Left kidney (tissue), 8 donors: Measurements from ENCODE around the gene PIGX. TPM values are rescaled to one million over a fixed set of nuclear protein-coding genes. Genes with fewer than 3 reads are reported as not detected.

Source experiments
- DNase-seq: peaks from one replicate; pipeline ENCODE4 v3.0.0-alpha.2; 2013
- long read RNA-seq, 8 donors: transcript quantifications; one replicate each; lab custom pipeline, GENCODE V29; 2026
- polyA plus RNA-seq: library from polyadenylated mRNA; unstranded; fragments of 120-200 nt; gene quantifications from one replicate; pipeline ENCODE4 v1.2.1, GENCODE V29; 2013; ENCODE audit not compliant: insufficient read length

PIGX gene
- 32.5 TPM for polyA plus RNA-seq
- long read RNA-seq, donor 1, transcript PIGX-202 (6 exons, 3,057 nt), result major isoform, 10 of 20 reads
- long read RNA-seq, donor 1, partial matches to known transcripts, result 0 of 20 reads
- long read RNA-seq, donor 1, other reads (novel, unspliced or antisense), result 5 of 20 reads
- long read RNA-seq, donor 2, transcript PIGX-202 (6 exons, 3,057 nt), result major isoform, 19 of 21 reads
- long read RNA-seq, donor 2, partial matches to known transcripts, result 0 of 21 reads
- long read RNA-seq, donor 2, other reads (novel, unspliced or antisense), result 0 of 21 reads
- long read RNA-seq, donor 3, transcript PIGX-202 (6 exons, 3,057 nt), result major isoform, 9 of 11 reads
- long read RNA-seq, donor 3, partial matches to known transcripts, result 0 of 11 reads
- long read RNA-seq, donor 3, other reads (novel, unspliced or antisense), result 0 of 11 reads
- long read RNA-seq, donor 4, partial matches to known transcripts, result 0 of 2 reads
- long read RNA-seq, donor 4, other reads (novel, unspliced or antisense), result 0 of 2 reads
- long read RNA-seq, donor 5, transcript PIGX-202 (6 exons, 3,057 nt), result major isoform, 19 of 24 reads
- long read RNA-seq, donor 5, partial matches to known transcripts, result 0 of 24 reads
- long read RNA-seq, donor 5, other reads (novel, unspliced or antisense), result 0 of 24 reads
- long read RNA-seq, donor 6, transcript PIGX-202 (6 exons, 3,057 nt), result major isoform, 17 of 52 reads
- long read RNA-seq, donor 6, partial matches to known transcripts, result 33 of 52 reads
- long read RNA-seq, donor 6, other reads (novel, unspliced or antisense), result 0 of 52 reads
- long read RNA-seq, donor 7, transcript PIGX-202 (6 exons, 3,057 nt), result major isoform, 10 of 18 reads
- long read RNA-seq, donor 7, partial matches to known transcripts, result 5 of 18 reads
- long read RNA-seq, donor 7, other reads (novel, unspliced or antisense), result 0 of 18 reads
- long read RNA-seq, donor 8, transcript PIGX-202 (6 exons, 3,057 nt), result major isoform, 6 of 6 reads
- long read RNA-seq, donor 8, partial matches to known transcripts, result 0 of 6 reads
- long read RNA-seq, donor 8, other reads (novel, unspliced or antisense), result 0 of 6 reads

GRCh38 chr3:196711838-196712513 lies at the start of gene PIGX, which contains the start of gene CEP19:
Gene PIGX (plus strand): TSS chr3:196712377.
Gene CEP19 (minus strand): TSS chr3:196712250. CDS start chr3:196708657, 3,593 bp downstream.
- peak; percentile 88 for DNase-seq

GRCh38 chr3:196662711-196663571 lies 49.2 kb upstream of the PIGX start:
- no peak for DNase-seq

GRCh38 chr3:196666001-196666867 lies 45.9 kb upstream of the PIGX start:
- DNase-seq, result no peak

- no peak for DNase-seq
These were observed 44.9 kb upstream of the PIGX start for GRCh38 chr3:196667056-196667825.

DNA sequence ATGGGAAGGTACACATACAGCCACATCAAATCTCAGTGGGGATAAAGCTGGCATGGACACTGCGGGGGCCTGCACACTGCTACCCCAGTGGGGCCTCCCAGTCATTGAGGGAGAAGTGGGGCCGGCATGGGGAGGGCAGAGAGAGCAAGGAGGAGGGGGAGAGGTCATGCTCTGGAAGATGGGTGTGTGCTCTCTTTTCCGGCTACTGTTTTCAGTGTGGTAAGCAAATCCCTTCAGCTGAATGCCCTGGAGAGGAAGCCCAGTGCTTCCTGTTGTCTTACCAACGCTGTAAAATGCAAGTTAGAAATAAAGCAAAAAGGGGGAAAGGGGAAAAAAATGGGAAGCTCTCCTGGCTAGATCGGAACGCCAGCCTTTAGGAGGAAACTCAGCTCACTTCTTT lies 41.8 kb upstream of the PIGX start:
- DNase-seq, result no peak

GRCh38 chr3:196673632-196674031 lies 38.5 kb upstream of the PIGX start:
- DNase-seq, result no peak

- DNase-seq, result no peak
These were observed 34.8 kb upstream of the PIGX start for GRCh38 chr3:196677353-196677752.

GRCh38 chr3:196677931-196678330 lies 34.2 kb upstream of the PIGX start:
- DNase-seq, result no peak

DNA sequence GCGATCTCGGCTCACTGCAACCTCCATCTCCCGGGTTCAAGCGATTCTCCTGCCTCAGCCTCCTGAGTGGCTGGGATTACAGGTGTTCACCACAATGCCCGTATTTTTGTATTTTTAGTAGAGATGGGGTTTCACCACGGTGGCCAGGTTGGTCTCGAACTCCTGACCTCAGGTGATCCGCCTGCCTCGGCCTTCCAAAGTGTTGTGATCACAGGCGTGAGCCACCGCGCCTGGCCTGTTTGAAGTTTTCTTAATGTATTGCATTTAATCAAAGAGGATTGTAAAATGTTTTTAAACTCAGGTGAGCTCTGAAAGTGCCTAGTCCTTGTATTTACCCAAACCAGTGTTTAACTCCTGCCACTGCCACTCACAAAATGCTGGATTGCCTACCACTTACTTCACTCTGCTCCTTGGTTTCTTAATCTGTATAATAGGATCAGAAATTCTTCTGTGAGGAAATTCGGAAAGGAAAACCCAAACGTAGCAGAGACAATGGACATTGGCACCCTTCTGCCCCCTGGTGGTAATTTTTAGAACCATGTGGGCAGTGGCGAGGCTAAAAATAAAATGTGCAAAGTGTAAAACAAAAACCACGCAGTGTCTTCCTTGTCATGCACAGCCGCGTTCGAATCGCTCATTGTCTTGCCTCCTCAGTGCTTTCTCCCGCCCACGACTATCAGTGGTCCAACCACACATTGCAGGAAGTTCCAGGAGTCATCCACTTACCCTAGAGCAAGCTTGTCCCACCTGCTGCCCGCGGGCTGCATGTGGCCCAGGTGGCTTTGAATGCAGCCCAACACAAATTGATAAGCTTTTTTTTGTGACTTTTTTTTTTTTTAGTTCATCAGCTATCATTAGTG lies 27.4 kb upstream of the PIGX start:
- peak; percentile 71 for DNase-seq

GRCh38 chr3:196686436-196686835 lies 25.7 kb upstream of the PIGX start:
- no peak for DNase-seq

DNA sequence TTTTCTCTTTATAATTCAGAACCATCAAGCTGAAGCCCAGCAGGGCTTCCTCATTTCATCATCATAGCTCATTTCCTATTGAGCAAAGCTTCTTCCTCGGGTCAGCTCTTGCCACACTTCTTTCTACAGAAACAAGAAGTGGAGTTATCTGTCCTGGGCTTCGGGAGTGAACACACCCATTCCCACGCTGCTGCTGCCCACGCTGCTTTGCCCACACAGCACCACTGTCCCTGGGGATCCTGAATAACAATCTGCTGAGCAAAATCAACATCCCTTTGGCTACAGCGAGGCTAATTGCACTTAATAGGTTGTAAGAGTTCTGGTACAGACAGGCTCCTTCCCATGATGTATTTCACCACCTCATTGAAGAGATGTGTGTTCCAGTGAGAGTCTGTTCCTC lies 23.8 kb upstream of the PIGX start:
- no peak for DNase-seq

DNA sequence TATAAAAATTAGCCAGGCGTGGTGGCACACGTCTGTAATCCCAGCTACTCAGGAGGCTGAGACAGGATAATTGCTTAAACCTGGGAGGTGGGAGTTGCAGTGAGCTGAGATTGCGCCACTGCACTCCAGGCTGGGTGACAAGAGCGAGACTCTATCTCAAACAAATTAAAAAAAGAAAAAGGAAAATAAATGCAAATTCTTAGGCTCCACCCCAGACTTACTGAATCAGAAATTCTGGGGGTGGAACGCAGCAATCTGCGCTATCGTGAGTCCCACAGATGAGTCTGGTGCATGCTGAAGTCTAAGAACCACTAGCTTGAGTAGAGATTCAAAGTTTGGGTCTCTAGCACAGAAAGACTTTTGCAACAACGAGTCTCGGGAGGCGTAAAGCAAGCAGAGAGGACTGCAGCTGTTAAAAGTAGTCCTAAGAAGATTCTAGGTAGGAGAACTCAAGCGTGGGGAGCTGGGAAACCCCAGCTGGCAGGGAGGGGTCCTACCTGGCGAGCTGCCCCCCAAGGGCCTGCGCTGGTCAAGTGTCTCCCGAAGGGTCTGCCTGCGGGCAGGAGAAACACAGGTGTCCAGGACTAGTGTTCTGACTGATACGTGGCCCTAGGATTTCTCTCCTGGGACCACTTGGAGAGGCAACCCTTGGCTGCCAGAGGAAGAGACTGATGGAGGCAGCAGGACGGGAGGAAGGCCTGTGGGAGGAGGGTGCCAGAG lies 22.1 kb upstream of the PIGX start:
- no peak for DNase-seq

GRCh38 chr3:196691386-196691785 lies 20.8 kb upstream of the PIGX start:
- no peak for DNase-seq

GRCh38 chr3:196694202-196694638 lies 18.0 kb upstream of the PIGX start:
- DNase-seq, result no peak

DNA sequence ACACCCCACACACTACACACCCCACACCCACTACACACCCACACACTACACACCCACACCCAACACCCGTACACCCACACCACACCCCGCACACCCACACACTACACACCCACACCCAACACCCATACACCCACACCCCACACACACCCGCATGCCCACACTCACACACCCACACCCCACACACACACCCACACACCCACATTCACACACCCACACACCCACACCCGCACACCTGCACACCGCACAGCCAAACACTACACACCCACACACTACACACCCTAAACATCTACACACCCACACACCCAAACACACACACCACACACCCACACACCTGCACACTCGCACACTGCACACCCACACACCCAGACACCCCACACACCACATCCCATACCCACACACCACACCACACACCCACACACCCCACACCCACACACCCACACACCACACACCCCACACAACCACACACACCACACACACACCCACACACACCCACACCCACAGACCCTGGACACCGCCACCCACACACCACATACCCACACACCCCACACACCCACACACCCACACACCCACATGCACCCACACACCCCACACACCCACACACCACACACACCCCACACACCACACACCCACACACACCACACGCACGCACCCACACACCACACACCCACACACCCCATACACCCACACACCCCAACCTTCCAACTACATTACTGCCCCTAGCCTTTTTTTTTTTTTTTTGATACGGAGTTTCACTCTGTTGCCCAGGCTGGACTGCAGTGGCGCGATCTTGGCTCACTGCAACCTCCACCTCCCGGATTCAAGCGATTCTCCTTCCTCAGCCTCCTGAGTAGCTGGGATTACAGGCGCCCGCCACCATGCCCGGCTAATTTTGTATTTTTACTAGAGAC lies 17.0 kb upstream of the PIGX start:
- DNase-seq, result no peak

DNA sequence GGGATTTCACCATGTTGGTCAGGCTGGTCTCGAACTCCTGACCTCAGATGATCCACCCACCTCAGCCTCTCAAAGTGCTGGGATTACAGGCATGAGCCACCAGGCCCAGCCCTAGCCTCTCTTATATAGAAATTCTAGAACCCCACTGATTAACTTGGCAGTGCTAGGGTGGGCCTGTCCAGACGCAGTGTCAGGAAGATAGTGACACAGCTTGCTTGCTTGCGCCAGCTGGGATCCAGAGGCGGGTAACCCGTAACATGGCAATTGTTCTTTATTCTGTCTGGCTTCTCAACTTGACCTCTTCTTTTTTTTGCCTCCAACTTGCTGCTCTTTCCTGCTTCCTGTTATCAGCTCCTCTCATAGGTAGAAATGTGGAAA lies 16.3 kb upstream of the PIGX start:
- DNase-seq, result no peak
